HCT116 (cell line): ENCODE measurements around the gene SEPTIN5. TPM values are rescaled to one million over a fixed set of nuclear protein-coding genes. Genes with fewer than 3 reads are reported as not detected.

ENCODE experiments used
- ATAC-seq: fragments of 200-7000 bp; cut with Tn5 transposase; 2 replicates; pipeline ENCODE4 v1.9.1; 2020; ENCODE audit warnings: mild to moderate bottlenecking, moderate library complexity
- BruUV-seq: library from RNA; stranded (reverse); fragments of 400-500 nt; replicated peaks from 2 replicates; lab custom pipeline; 2021; lab: Mats Ljungman, UMichigan
- CTCF ChIA-PET: fragments of 300-600 bp; sonication (Branson Sonifier 250); formaldehyde crosslinking; loops from one replicate; lab custom pipeline; 2021; ENCODE audit warnings: antibody characterized with exemption; lab: Charles Lee
- POLR2A ChIA-PET: fragments of 300-600, 350-600 bp; sonication (Branson Sonifier 250); formaldehyde crosslinking; loops from one replicate; lab custom pipeline; 2021; ENCODE audit warnings: antibody characterized with exemption; lab: Charles Lee
- RAD21 ChIA-PET, 2 experiments: fragments of 300-600 bp; sonication (Branson Sonifier 250); formaldehyde crosslinking; loops; one replicate each; lab custom pipeline; 2023; ENCODE audit warnings: low total read pairs in 2 of 2; ENCODE audit not compliant: uncharacterized antibody in 2 of 2, unreplicated experiment in 2 of 2, low non-redundant PET in 1 of 2; lab: Charles Lee
- DNase-seq: peaks from one replicate; pipeline ENCODE4 v3.0.0-alpha.2; 2010; ENCODE audit warnings: low read depth, low spot score
- H2AFZ ChIP-seq: fragments of 200-600 bp; shearing (Covaris generic), sonication (generic); 2 replicates; pipeline ENCODE4 v1.6.1; 2017; ENCODE audit warnings: low read depth, mixed run types, mixed read lengths, antibody characterized with exemption, low read length; ENCODE audit not compliant: poor library complexity, severe bottlenecking
- H3K27ac ChIP-seq: 2 replicates; pipeline ENCODE4 v1.5.1; 2012; ENCODE audit warnings: low read depth, low read length
- H3K27me3 ChIP-seq: fragments of 200-600 bp; sonication (generic); 2 replicates; pipeline ENCODE4 v1.6.1; 2016; ENCODE audit warnings: mixed run types, low read length, mixed read lengths; ENCODE audit not compliant: insufficient read depth
- H3K36me3 ChIP-seq, 2 experiments: fragments of 200-500 bp in 1 of 2; fragments of 200-600 bp in 1 of 2; sonication (Bioruptor generic) in 1 of 2; sonication (generic) in 1 of 2; 2 replicates each; pipeline versions ENCODE4 v1.5.1 to v1.6.1; 2014 to 2016; ENCODE audit warnings: low read length in 2 of 2, inconsistent platforms in 1 of 2, mixed read lengths in 1 of 2, mixed run types in 1 of 2; ENCODE audit not compliant: insufficient read depth in 2 of 2, control insufficient read depth in 1 of 2
- H3K4me1 ChIP-seq, 2 experiments: fragments of 200-600 bp in 1 of 2; sonication (generic) in 1 of 2; 2 replicates each; pipeline versions ENCODE4 v1.5.1 to v1.6.1; 2012 to 2017; ENCODE audit warnings: low read length in 2 of 2, inconsistent platforms in 1 of 2, mild to moderate bottlenecking in 1 of 2, mixed read lengths in 1 of 2, mixed run types in 1 of 2, moderate library complexity in 1 of 2; ENCODE audit not compliant: insufficient read depth in 2 of 2, control insufficient read depth in 1 of 2
- H3K4me2 ChIP-seq: fragments of 200-600 bp; sonication (generic); 2 replicates; pipeline ENCODE4 v1.6.1; 2017; ENCODE audit warnings: mixed run types, low read length, mixed read lengths
- H3K4me3 ChIP-seq, 2 experiments: fragments of 200-600 bp in 1 of 2; sonication (generic) in 1 of 2; replicated peaks in 1 of 2; 2 replicates each; pipeline ENCODE4 v1.5.1; 2011 to 2016; ENCODE audit warnings: low read length in 2 of 2, control low read depth in 1 of 2, low read depth in 1 of 2, mild to moderate bottlenecking in 1 of 2, mixed read lengths in 1 of 2, mixed run types in 1 of 2
- H3K79me2 ChIP-seq: fragments of 200-600 bp; sonication (generic); 2 replicates; pipeline ENCODE4 v1.6.1; 2017; ENCODE audit warnings: mild to moderate bottlenecking, mixed run types, low read length, moderate library complexity, mixed read lengths; ENCODE audit not compliant: insufficient read depth
- H3K9ac ChIP-seq: fragments of 200-600 bp; sonication (generic); 2 replicates; pipeline ENCODE4 v1.6.1; 2016; ENCODE audit warnings: low read length, mixed read lengths
- H3K9me2 ChIP-seq: fragments of 200-600 bp; sonication (generic), shearing (Covaris generic); 2 replicates; pipeline ENCODE4 v1.6.1; 2017; ENCODE audit warnings: mixed run types, mild to moderate bottlenecking, moderate library complexity; ENCODE audit not compliant: insufficient read depth
- H3K9me3 ChIP-seq, 2 experiments: fragments of 200-500 bp in 1 of 2; fragments of 200-600 bp in 1 of 2; sonication (Bioruptor generic) in 1 of 2; sonication (generic) in 1 of 2; 2 replicates each; pipeline ENCODE4 v1.6.1; 2014 to 2017; ENCODE audit warnings: low read length in 2 of 2, mixed read lengths in 2 of 2, inconsistent platforms in 1 of 2, low read depth in 1 of 2, mild to moderate bottlenecking in 1 of 2, mixed run types in 1 of 2, moderate library complexity in 1 of 2; ENCODE audit not compliant: control insufficient read depth in 1 of 2, insufficient read depth in 1 of 2
- H4K20me1 ChIP-seq: fragments of 200-600 bp; sonication (generic), shearing (Covaris generic); 2 replicates; pipeline ENCODE4 v1.6.1; 2017; ENCODE audit warnings: mixed run types, mild to moderate bottlenecking, moderate library complexity; ENCODE audit not compliant: insufficient read depth
- ATF3 ChIP-seq: IDR thresholded peaks from 2 replicates; pipeline ENCODE4 v1.6.1; 2012
- CBX3 ChIP-seq: IDR thresholded peaks from 2 replicates; pipeline ENCODE4 v1.6.1; 2012; ENCODE audit warnings: low read depth
- CEBPB ChIP-seq: IDR thresholded peaks from 2 replicates; pipeline ENCODE4 v1.6.1; 2012; ENCODE audit warnings: low read depth
- CTCF ChIP-seq, 3 experiments: fragments of 200-600 bp in 1 of 3; sonication (generic) in 1 of 3; IDR thresholded peaks in 2 of 3; conservative IDR thresholded peaks in 1 of 3; 2 replicates each; pipeline ENCODE4 v1.5.1; 2012 to 2017; ENCODE audit warnings: low read depth in 2 of 3, low read length in 2 of 3, antibody characterized with exemption in 1 of 3, borderline replicate concordance in 1 of 3, control low read depth in 1 of 3, mild to moderate bottlenecking in 1 of 3, mixed read lengths in 1 of 3, mixed run types in 1 of 3, moderate library complexity in 1 of 3; ENCODE audit not compliant: insufficient read depth in 1 of 3
- EGR1 ChIP-seq: IDR thresholded peaks from 2 replicates; pipeline ENCODE4 v1.6.1; 2012; ENCODE audit warnings: low read depth
- ELF1 ChIP-seq: IDR thresholded peaks from 2 replicates; pipeline ENCODE4 v1.6.1; 2012; ENCODE audit warnings: low read depth, borderline replicate concordance
- EZH2phosphoT487 ChIP-seq: fragments of 200-600 bp; IDR thresholded peaks from 2 replicates; pipeline ENCODE4 v1.6.1; 2018; ENCODE audit warnings: antibody characterized with exemption, borderline replicate concordance
- FOSL1 ChIP-seq: IDR thresholded peaks from 2 replicates; pipeline ENCODE4 v1.6.1; 2012; ENCODE audit warnings: low read depth
- JUND ChIP-seq: IDR thresholded peaks from 2 replicates; pipeline ENCODE4 v1.6.1; 2012
- MAX ChIP-seq: IDR thresholded peaks from 2 replicates; pipeline ENCODE4 v1.6.1; 2012
- POLR2A ChIP-seq: IDR thresholded peaks from 2 replicates; pipeline ENCODE4 v1.7.0; 2011; ENCODE audit warnings: borderline replicate concordance; ENCODE audit not compliant: insufficient read depth, insufficient read length; ENCODE audit errors: extremely low read depth
- POLR2AphosphoS5 ChIP-seq: IDR thresholded peaks from 2 replicates; pipeline ENCODE4 v1.6.1; 2011; ENCODE audit warnings: mild to moderate bottlenecking, low read depth, low read length, moderate library complexity
- RAD21 ChIP-seq: IDR thresholded peaks from 2 replicates; pipeline ENCODE4 v1.6.1; 2012; ENCODE audit warnings: low read depth, mild to moderate bottlenecking
- REST ChIP-seq: IDR thresholded peaks from 2 replicates; pipeline ENCODE4 v1.6.1; 2012; ENCODE audit warnings: low read depth
- SIN3A ChIP-seq: IDR thresholded peaks from 2 replicates; pipeline ENCODE4 v1.6.1; 2012; ENCODE audit warnings: low read depth
- SP1 ChIP-seq: IDR thresholded peaks from 2 replicates; pipeline ENCODE4 v1.6.1; 2012; ENCODE audit warnings: low read depth
- YY1 ChIP-seq: IDR thresholded peaks from 2 replicates; pipeline ENCODE4 v1.6.1; 2011; ENCODE audit warnings: low read length, low read depth, moderate library complexity, mild to moderate bottlenecking; ENCODE audit not compliant: insufficient replicate concordance; ENCODE audit errors: extremely low read depth
- ZBTB33 ChIP-seq: IDR thresholded peaks from 2 replicates; pipeline ENCODE4 v1.6.1; 2011; ENCODE audit warnings: mild to moderate bottlenecking, low read length, moderate library complexity; ENCODE audit not compliant: insufficient replicate concordance; ENCODE audit errors: extremely low read depth
- ZFX ChIP-seq: fragments of 450-650 bp; IDR thresholded peaks from 2 replicates; pipeline ENCODE4 v1.6.1; 2017
- ZNF274 ChIP-seq: fragments of 200-500 bp; sonication (Bioruptor generic); IDR thresholded peaks from 2 replicates; pipeline ENCODE4 v1.6.1; 2014; ENCODE audit warnings: mild to moderate bottlenecking, low read depth, low read length, inconsistent platforms
- intact Hi-C: fragments of 100-400 bp; cut with micrococcal nuclease; formaldehyde crosslinking; loops from 2 replicates; pipeline ENCODE4 v1.10.0; 2022
- total RNA-seq: library from RNA; stranded (reverse); gene quantifications from one replicate; pipeline ENCODE4 v1.2.1, GENCODE V29; 2021; ENCODE audit not compliant: unreplicated experiment

Gene SEPTIN5
- total RNA-seq, 1 experiment from 2014 or later = 9.0 TPM

- Histone ChIP-seq H3K27ac (no peak overlapping the region), H3K27me3 (no peaks in the 10 kb centered on the region), H3K79me2 (no peaks in the 10 kb centered on the region), H3K9me2 (no peaks in the 10 kb centered on the region), H3K4me1 (peaks cover 4 to 16% of the 10 kb centered on the region in 2 experiments; a peak in 3 of 4 replicates), H3K9ac (no peak overlapping the region), H4K20me1 (no peaks in the 10 kb centered on the region), H2AFZ (no peak overlapping the region), H3K4me3 (no peak overlapping the region), H3K36me3 (no peaks in the 10 kb centered on the region), H3K4me2 (no peak overlapping the region), H3K9me3 (no peaks in the 10 kb centered on the region)
- DNase-seq (no peak), ATAC-seq (no peak)
- ChIA-PET POLR2A (no interaction called here), CTCF (no interaction called here), RAD21 (no interaction called here)
- no TSS peak for BruUV-seq
- intact Hi-C loops = no loop called here
- no peak for TF ChIP-seq JUND
- TF ChIP-seq RAD21 = no peak
- no peak for TF ChIP-seq FOSL1
- TF ChIP-seq SIN3A = no peak
- no peak for TF ChIP-seq POLR2A
- TF ChIP-seq REST = no peak
- TF ChIP-seq EGR1 = no peak
- TF ChIP-seq EZH2phosphoT487 = no peak
- TF ChIP-seq ATF3 = no peak
- TF ChIP-seq POLR2AphosphoS5 = no peak
- no peak for TF ChIP-seq ELF1
- TF ChIP-seq YY1 = no peak
- no peak for TF ChIP-seq SP1
- no peak for TF ChIP-seq ZNF274
- TF ChIP-seq CEBPB = no peak
- no peak for TF ChIP-seq ZFX
- no peak for TF ChIP-seq CTCF (IDR thresholded peaks at IDR 0.05 in 2 of 3, conservative IDR thresholded peaks at IDR 0.05 in 1 of 3; ENCODE audit: borderline replicate concordance in 1 of 3, insufficient read depth in 1 of 3, low read depth in 2 of 3, low read length in 2 of 3)
- no peak for TF ChIP-seq MAX
- TF ChIP-seq ZBTB33 = no peak
- no peak for TF ChIP-seq CBX3
- TF ChIP-seq, all 23 proteins: peak for 0
Observed at GRCh38 chr22:19755145-19755710, 40.9 kb downstream of the SEPTIN5 start.
